Neutrophil (primary cell): ENCODE measurements around the gene CCDC90B.

ENCODE experiments used
- H3K27ac ChIP-seq: fragments of 200-600 bp; sonication (generic); 2 replicates; pipeline ENCODE4 v1.5.1; 2016; ENCODE audit warnings: mild to moderate bottlenecking, moderate library complexity
- H3K27me3 ChIP-seq: fragments of 200-600 bp; sonication (generic); 2 replicates; pipeline ENCODE4 v1.6.0; 2016; ENCODE audit warnings: mild to moderate bottlenecking
- H3K36me3 ChIP-seq: fragments of 200-600 bp; sonication (generic); 2 replicates; pipeline ENCODE4 v1.5.1; 2017
- H3K4me1 ChIP-seq, 2 experiments: fragments of 200-600 bp in 1 of 2; sonication (generic) in 1 of 2; 1 replicate in 1 of 2; 2 replicates in 1 of 2; pipeline versions ENCODE4 v1.5.1 to v1.6.1; 2013 to 2016; ENCODE audit warnings: low read depth in 1 of 2, low read length in 1 of 2, mild to moderate bottlenecking in 1 of 2, moderate library complexity in 1 of 2; ENCODE audit not compliant: control insufficient read depth in 1 of 2, insufficient read depth in 1 of 2
- H3K4me3 ChIP-seq, 2 experiments: fragments of 200-600 bp in 1 of 2; sonication (generic) in 1 of 2; 1 replicate in 1 of 2; 2 replicates in 1 of 2; pipeline ENCODE4 v1.5.1; 2013 to 2016; ENCODE audit warnings: low read depth in 1 of 2, low read length in 1 of 2, mild to moderate bottlenecking in 1 of 2, moderate library complexity in 1 of 2
- H3K9me3 ChIP-seq: fragments of 200-600 bp; sonication (generic); 2 replicates; pipeline ENCODE4 v1.5.1; 2016
- CTCF ChIP-seq: fragments of 200-600 bp; sonication (generic); IDR thresholded peaks from 2 replicates; pipeline ENCODE4 v1.5.1; 2016; ENCODE audit warnings: antibody characterized with exemption

CCDC90B gene

GRCh38 chr11:83256602-83257340 is 29.4 kb downstream of the CCDC90B start:
- no peaks in the 10 kb centered on the region for H3K4me1 ChIP-seq
- TF ChIP-seq CTCF, result no peak
- H3K9me3 ChIP-seq, result no peaks in the 10 kb centered on the region
- H3K36me3 ChIP-seq, result peaks cover 41% of the 10 kb centered on the region
- H3K4me3 ChIP-seq, result no peak overlapping the region
- no peak overlapping the region for H3K27ac ChIP-seq
- no peaks in the 10 kb centered on the region for H3K27me3 ChIP-seq

GRCh38 chr11:83255366-83255765 is 30.8 kb downstream of the CCDC90B start:
- Histone ChIP-seq H3K27ac (no peak overlapping the region), H3K4me3 (no peak overlapping the region), H3K36me3 (peaks cover 30% of the 10 kb centered on the region), H3K9me3 (no peaks in the 10 kb centered on the region), H3K27me3 (no peaks in the 10 kb centered on the region), H3K4me1 (no peaks in the 10 kb centered on the region)
- TF ChIP-seq CTCF, result no peak

- H3K27ac ChIP-seq, result no peak overlapping the region
- no peaks in the 10 kb centered on the region for H3K27me3 ChIP-seq
- no peaks in the 10 kb centered on the region for H3K9me3 ChIP-seq
- peaks cover 6% of the 10 kb centered on the region for H3K36me3 ChIP-seq
- H3K4me3 ChIP-seq, result no peak overlapping the region
- no peak for TF ChIP-seq CTCF
- no peaks in the 10 kb centered on the region for H3K4me1 ChIP-seq
Observed at GRCh38 chr11:83252941-83253340, 33.2 kb downstream of the CCDC90B start.

GRCh38 chr11:83252266-83252665 is 33.9 kb downstream of the CCDC90B start:
- Histone ChIP-seq H3K4me3 (no peak overlapping the region), H3K27me3 (no peaks in the 10 kb centered on the region), H3K4me1 (no peaks in the 10 kb centered on the region), H3K9me3 (no peaks in the 10 kb centered on the region), H3K27ac (no peak overlapping the region), H3K36me3 (no peaks in the 10 kb centered on the region)
- no peak for TF ChIP-seq CTCF

- no peaks in the 10 kb centered on the region for H3K36me3 ChIP-seq
- no peaks in the 10 kb centered on the region for H3K27me3 ChIP-seq
- H3K4me1 ChIP-seq, result no peaks in the 10 kb centered on the region
- no peaks in the 10 kb centered on the region for H3K9me3 ChIP-seq
- H3K4me3 ChIP-seq, result no peak overlapping the region
- H3K27ac ChIP-seq, result no peak overlapping the region
- TF ChIP-seq CTCF, result peak; percentile 19
Observed at GRCh38 chr11:83249972-83250593, 36.1 kb downstream of the CCDC90B start.
